ENCODE data around the gene SCYL3. TPM values are rescaled to one million over a fixed set of nuclear protein-coding genes. Genes with fewer than 3 reads are reported as not detected.

SCYL3 gene
- total RNA-seq (2022; extraction: Qiagen RNA extraction; ENCODE audit: low read depth) = 2.8 to 3.4 TPM (median 3.1 TPM) in 5 replicates

GRCh38 chr1:169893645-169894423, at the start of gene SCYL3:
SCYL3 (minus strand) TSS chr1:169893896; CDS start chr1:169888840, 5,056 bp downstream.

Other genes with a start within 250 kb of the SCYL3 start
- 0.08 to 1.5 TPM (median 0.17 TPM) in 5 replicates for gene SELL, start 182.3 kb downstream of the SCYL3 start, total RNA-seq (2022; extraction: Qiagen RNA extraction; ENCODE audit: low read depth)
- gene SELE, start 159.8 kb downstream of the SCYL3 start, total RNA-seq (2022; extraction: Qiagen RNA extraction; ENCODE audit: low read depth) = not detected in 5 replicates
- 5.2 to 6.7 TPM (median 6.5 TPM) in 5 replicates for gene METTL18, start 99.0 kb downstream of the SCYL3 start, total RNA-seq (2022; extraction: Qiagen RNA extraction; ENCODE audit: low read depth)
- 9.7 to 13.4 TPM (median 12.8 TPM) in 5 replicates for gene KIFAP3, start 180.8 kb upstream of the SCYL3 start, total RNA-seq (2022; extraction: Qiagen RNA extraction; ENCODE audit: low read depth)